SJSA1 (cell line): ENCODE results near the gene SMURF1. TPM values are rescaled to one million over a fixed set of nuclear protein-coding genes. Genes with fewer than 3 reads are reported as not detected.

Experiments
- DNase-seq, 2 experiments: peaks; one replicate each; pipeline ENCODE4 v3.0.0-alpha.2; 2015 to 2020; ENCODE audit warnings: low spot score in 2 of 2, low read depth in 1 of 2
- H3K27ac ChIP-seq: fragments of 250-450 bp; sonication (Bioruptor Pico); 2 replicates; pipeline ENCODE4 v1.5.1; 2020; ENCODE audit warnings: mild to moderate bottlenecking, moderate library complexity
- H3K27me3 ChIP-seq: fragments of 250-450 bp; sonication (Bioruptor Pico); replicated peaks from 2 replicates; pipeline ENCODE4 v1.5.1; 2020; ENCODE audit warnings: mild to moderate bottlenecking, moderate library complexity
- H3K36me3 ChIP-seq: fragments of 250-450 bp; sonication (Bioruptor Pico); 2 replicates; pipeline ENCODE4 v1.5.1; 2020; ENCODE audit warnings: mild to moderate bottlenecking
- H3K4me1 ChIP-seq: fragments of 250-450 bp; sonication (Bioruptor Pico); replicated peaks from 2 replicates; pipeline ENCODE4 v1.6.1; 2021; ENCODE audit warnings: mild to moderate bottlenecking
- H3K4me3 ChIP-seq: fragments of 250-450 bp; sonication (Bioruptor Pico); 2 replicates; pipeline ENCODE4 v1.5.1; 2020; ENCODE audit warnings: mild to moderate bottlenecking
- H3K9me3 ChIP-seq: fragments of 250-450 bp; sonication (Bioruptor Pico); replicated peaks from 2 replicates; pipeline ENCODE4 v1.5.1; 2020; ENCODE audit warnings: mild to moderate bottlenecking
- total RNA-seq: library from RNA; depleted of rRNA; stranded (reverse); fragments of >200 nt; shearing (Covaris generic); gene quantifications from 2 replicates; pipeline ENCODE4 v1.2.3, GENCODE V29; 2014

SMURF1 gene
- total RNA-seq, 1 experiment from 2014 or later, result 20.3 TPM

- no peak overlapping the region for H3K27ac ChIP-seq
- no peak for DNase-seq
- peaks cover 93% of the 10 kb centered on the region for H3K36me3 ChIP-seq
- no peaks in the 10 kb centered on the region for H3K27me3 ChIP-seq
- 0 out of 2 replicates have a peak, but pooled peaks cover 3% of the 10 kb centered on the region for H3K4me1 ChIP-seq
- H3K4me3 ChIP-seq, result no peak overlapping the region
- H3K9me3 ChIP-seq, result peaks cover 4% of the 10 kb centered on the region; the same call in 1 of the 2 replicates
Measured at GRCh38 chr7:99011341-99011705, 132.6 kb downstream of the SMURF1 start.

- 0 out of 2 replicates have a peak, but pooled peaks cover 3% of the 10 kb centered on the region for H3K4me1 ChIP-seq
Measured at GRCh38 chr7:99010281-99010680, 133.6 kb downstream of the SMURF1 start.

GRCh38 chr7:99008921-99009530 lies 134.9 kb downstream of the SMURF1 start:
- no peaks in the 10 kb centered on the region for H3K9me3 ChIP-seq
- DNase-seq, result no peak
- no peaks in the 10 kb centered on the region for H3K27me3 ChIP-seq
- no peak overlapping the region for H3K27ac ChIP-seq
- H3K4me3 ChIP-seq, result no peak overlapping the region
- 0 out of 2 replicates have a peak, but pooled peaks cover 3% of the 10 kb centered on the region for H3K4me1 ChIP-seq
- peaks cover 94% of the 10 kb centered on the region for H3K36me3 ChIP-seq

More at GRCh38 chr7:99010281-99010680, 133.6 kb downstream of the SMURF1 start:
- no peak for DNase-seq
- H3K27ac ChIP-seq, result no peak overlapping the region
- peaks cover 94% of the 10 kb centered on the region for H3K36me3 ChIP-seq
- no peaks in the 10 kb centered on the region for H3K27me3 ChIP-seq
- no peak overlapping the region for H3K4me3 ChIP-seq
- H3K9me3 ChIP-seq, result peaks cover under 1% of the 10 kb centered on the region; the same call in 1 of the 2 replicates

- Histone ChIP-seq H3K27me3 (no peaks in the 10 kb centered on the region), H3K27ac (no peak overlapping the region), H3K4me1 (0 out of 2 replicates have a peak, but pooled peaks cover 3% of the 10 kb centered on the region), H3K9me3 (no peaks in the 10 kb centered on the region), H3K4me3 (no peak overlapping the region), H3K36me3 (peaks cover 94% of the 10 kb centered on the region)
- DNase-seq, result no peak
Measured at GRCh38 chr7:99008181-99008631, 135.7 kb downstream of the SMURF1 start.

GRCh38 chr7:99006739-99007424 lies 137.0 kb downstream of the SMURF1 start:
- H3K9me3 ChIP-seq, result no peaks in the 10 kb centered on the region
- peaks cover 92% of the 10 kb centered on the region for H3K36me3 ChIP-seq
- no peak overlapping the region for H3K4me3 ChIP-seq
- DNase-seq, result no peak
- peaks cover 8% of the 10 kb centered on the region; the same call in 1 of the 2 replicates for H3K4me1 ChIP-seq
- no peaks in the 10 kb centered on the region for H3K27me3 ChIP-seq
- no peak overlapping the region for H3K27ac ChIP-seq

GRCh38 chr7:99005776-99006175 lies 138.1 kb downstream of the SMURF1 start:
- Histone ChIP-seq H3K4me1 (peaks cover 13% of the 10 kb centered on the region), H3K27me3 (no peaks in the 10 kb centered on the region), H3K9me3 (no peaks in the 10 kb centered on the region), H3K27ac (no peak overlapping the region), H3K4me3 (no peak overlapping the region), H3K36me3 (peaks cover 84% of the 10 kb centered on the region)
- peak in 1 of 2 experiments; percentile 36 for DNase-seq

GRCh38 chr7:99004781-99005500 lies 139.0 kb downstream of the SMURF1 start:
- Histone ChIP-seq H3K27ac (no peak overlapping the region), H3K9me3 (no peaks in the 10 kb centered on the region), H3K36me3 (peaks cover 84% of the 10 kb centered on the region), H3K27me3 (no peaks in the 10 kb centered on the region), H3K4me3 (no peak overlapping the region), H3K4me1 (peaks cover 21% of the 10 kb centered on the region)
- peak in 1 of 2 experiments; percentile 29 for DNase-seq

GRCh38 chr7:99004216-99004615 lies 139.7 kb downstream of the SMURF1 start:
- H3K27ac ChIP-seq, result no peak overlapping the region

GRCh38 chr7:99003419-99003818 lies 140.5 kb downstream of the SMURF1 start:
- H3K4me3 ChIP-seq, result no peak overlapping the region
- H3K27me3 ChIP-seq, result no peaks in the 10 kb centered on the region
- peaks cover 19% of the 10 kb centered on the region for H3K4me1 ChIP-seq
- H3K36me3 ChIP-seq, result peaks cover 87% of the 10 kb centered on the region
- no peak overlapping the region for H3K27ac ChIP-seq
- H3K9me3 ChIP-seq, result no peaks in the 10 kb centered on the region
- DNase-seq, result no peak

More at GRCh38 chr7:99004216-99004615, 139.7 kb downstream of the SMURF1 start:
- no peaks in the 10 kb centered on the region for H3K9me3 ChIP-seq
- peaks cover 19% of the 10 kb centered on the region for H3K4me1 ChIP-seq
- H3K4me3 ChIP-seq, result no peak overlapping the region
- H3K27me3 ChIP-seq, result no peaks in the 10 kb centered on the region
- peaks cover 87% of the 10 kb centered on the region for H3K36me3 ChIP-seq
- DNase-seq, result no peak

- H3K4me1 ChIP-seq, result peaks cover 19% of the 10 kb centered on the region
- peaks cover 82% of the 10 kb centered on the region for H3K36me3 ChIP-seq
- H3K27ac ChIP-seq, result no peak overlapping the region
- no peaks in the 10 kb centered on the region for H3K9me3 ChIP-seq
- DNase-seq, result no peak
- H3K27me3 ChIP-seq, result no peaks in the 10 kb centered on the region
- no peak overlapping the region for H3K4me3 ChIP-seq
Measured at GRCh38 chr7:99002827-99003212, 141.1 kb downstream of the SMURF1 start.

GRCh38 chr7:99002148-99002826 lies 141.6 kb downstream of the SMURF1 start:
- H3K27ac ChIP-seq, result no peak overlapping the region
- H3K27me3 ChIP-seq, result no peaks in the 10 kb centered on the region
- peaks cover 19% of the 10 kb centered on the region for H3K4me1 ChIP-seq
- no peak overlapping the region for H3K4me3 ChIP-seq
- no peaks in the 10 kb centered on the region for H3K9me3 ChIP-seq
- DNase-seq, result no peak
- H3K36me3 ChIP-seq, result peaks cover 79% of the 10 kb centered on the region

- Histone ChIP-seq H3K36me3 (peaks cover 78% of the 10 kb centered on the region), H3K9me3 (no peaks in the 10 kb centered on the region), H3K27me3 (no peaks in the 10 kb centered on the region), H3K27ac (peak overlapping the region; percentile 77), H3K4me1 (peaks cover 19% of the 10 kb centered on the region), H3K4me3 (no peak overlapping the region)
- DNase-seq, result peak; percentile 70 to 77
Measured at GRCh38 chr7:99001482-99002147, 142.3 kb downstream of the SMURF1 start.

- H3K4me3 ChIP-seq, result no peak overlapping the region
- no peaks in the 10 kb centered on the region for H3K9me3 ChIP-seq
- peak overlapping the region; percentile 77 for H3K27ac ChIP-seq
- no peaks in the 10 kb centered on the region for H3K27me3 ChIP-seq
- DNase-seq, result peak in 1 of 2 experiments; percentile 42
- peaks cover 19% of the 10 kb centered on the region for H3K4me1 ChIP-seq
- peaks cover 78% of the 10 kb centered on the region for H3K36me3 ChIP-seq
Measured at GRCh38 chr7:99000904-99001465, 142.9 kb downstream of the SMURF1 start.
